Heart right ventricle (tissue), 16 donors: ENCODE results near the gene GPR15LG. TPM values are rescaled to one million over a fixed set of nuclear protein-coding genes. Genes with fewer than 3 reads are reported as not detected.

Experiments used
- ATAC-seq, 8 donors: fragments of 200-7000 bp; cut with Tn5 transposase; one replicate each; pipeline ENCODE4 v1.9.1; 2020; ENCODE audit warnings: mild to moderate bottlenecking in 8 of 8, moderate library complexity in 8 of 8, moderate number of reproducible peaks in 1 of 8
- DNase-seq, 2 donors: peaks; one replicate each; pipeline ENCODE4 v3.0.0-alpha.2; 2020
- H3K27ac ChIP-seq, 10 donors: fragments of 200-600 bp; sonication (generic) in 2 of 10; one replicate each; pipeline versions ENCODE4 v1.5.0 to v1.8.0; 2020 to 2022; ENCODE audit warnings: mild to moderate bottlenecking in 3 of 10
- H3K27me3 ChIP-seq, 7 donors: fragments of 200-600 bp; one replicate each; pipeline ENCODE4 v1.8.0; 2021 to 2022; ENCODE audit warnings: mild to moderate bottlenecking in 2 of 7
- H3K36me3 ChIP-seq, 9 donors: fragments of 200-600 bp; sonication (generic) in 1 of 9; one replicate each; pipeline versions ENCODE4 v1.5.0 to v1.8.0; 2020 to 2022; ENCODE audit warnings: mild to moderate bottlenecking in 2 of 9
- H3K4me1 ChIP-seq, 9 donors: fragments of 200-600 bp; sonication (generic) in 1 of 9; one replicate each; pipeline versions ENCODE4 v1.5.0 to v1.8.0; 2020 to 2022; ENCODE audit warnings: mild to moderate bottlenecking in 4 of 9
- H3K4me3 ChIP-seq, 10 donors: fragments of 200-600 bp; sonication (generic) in 2 of 10; one replicate each; pipeline versions ENCODE4 v1.5.0 to v1.8.0; 2020 to 2022; ENCODE audit warnings: mild to moderate bottlenecking in 7 of 10, moderate library complexity in 2 of 10
- H3K9me3 ChIP-seq, 11 donors: fragments of 200-600 bp in 10 of 11; sonication (generic) in 2 of 11; one replicate each; pipeline versions ENCODE4 v1.5.0 to v1.8.0; 2013 to 2022; ENCODE audit warnings: mild to moderate bottlenecking in 2 of 11, control low read depth in 1 of 11, moderate library complexity in 1 of 11
- WGBS, 2 donors: extraction: QIAGEN DNeasy Blood & Tissue Kit; methylation state at CpG; one replicate each; pipeline ENCODE4 v1.1.7; 2013; ENCODE audit warnings: inconsistent platforms in 1 of 2; 5-methylcytosine and 5-hydroxymethylcytosine counted together
- intact Hi-C, 10 donors: fragments of 100-400 bp; cut with DNase I; formaldehyde crosslinking; loops; one replicate each; pipeline versions ENCODE4 v1.11.1 to v1.14.2; 2022
- polyA plus RNA-seq, 2 donors: library from polyadenylated mRNA; stranded (reverse); fragments of 200-250 nt; gene quantifications; one replicate each; pipeline ENCODE4 v1.2.3, GENCODE V29; 2013
- total RNA-seq, 10 donors: library from RNA; stranded (reverse); fragmentation: NEBNext Ultra II Directional in 3 of 10; extraction: Animal tissue kit (Norgen Biotek cat#: 25700) in 3 of 10; gene quantifications; one replicate each; pipeline versions ENCODE4 v1.2.1 to v1.2.4, GENCODE V29; 2021 to 2023
- TF ChIP-seq, protein P1 (sequence below), 9 donors: fragments of 200-600 bp; sonication (generic) in 2 of 9; IDR thresholded peaks; one replicate each; pipeline versions ENCODE4 v1.5.0 to v1.8.0; 2021 to 2022; ENCODE audit warnings: antibody characterized with exemption in 9 of 9, mild to moderate bottlenecking in 5 of 9, moderate library complexity in 1 of 9
- donor health status: Arrhythmogenic right ventricular cardiomyopathy.
- donor health status: ischemic (EF 13 %, LVEDD 7.1; RV severe dilation, severe dysfunction).
- donor health status: healthy with polysubstance abuse.
- donor health status: DM: no; HTN: yes; CAD: no.
- donor health status: DM: no; HTN: no; CAD: no.
- donor health status: ischemic (EF 25% LVEDD 6.9; RV normal size, moderate dysfunction).
- donor health status: ischemic (EF 25% LVEDD 5.7; RV mildly dilated, moderate dysfunction).
- donor health status: healthy.
- donor health status: DM: yes; HTN: yes; CAD: no.
- donor health status: Ischemic cardiomyopathy.
- donor health status: ischemic (EF 35%, LVEDD 5.7; RV mildly dilated, moderate dysfunction).
- donor health status: nonischemic (EF 11% LVEDD 7.7; RV severe dilation, severe dysfunction).
- donor health status: DM: yes; HTN: yes; CAD: no.
- donor health status: PGD.
- donor health status: ischemic (EF 29% LVEDD 5.4; RV normal size, mild dysfunction).
- donor health status: nonischemic (EF 23%, LVEDD 6.1; RV moderate dilation, normal function).

Gene GPR15LG
- total and polyA plus RNA-seq, 12 donors, result not detected

GRCh38 chr10:84230359-84230758 is 56.8 kb downstream of the GPR15LG start:
- H3K27ac ChIP-seq, result no peak overlapping the region
- ATAC-seq, result peak in 1 of 8 donors; percentile 20
- no peak for DNase-seq
- H3K4me1 ChIP-seq, result no peaks in the 10 kb centered on the region
- intact Hi-C loops, result no loop called here
- 78 to 97% methylated on average over 1 of the region's 1 CpG for WGBS, 2 donors
- no peak overlapping the region for H3K4me3 ChIP-seq
- no peaks in the 10 kb centered on the region for H3K36me3 ChIP-seq
- H3K9me3 ChIP-seq, result no peaks in the 10 kb centered on the region
- TF ChIP-seq, protein P1, sequence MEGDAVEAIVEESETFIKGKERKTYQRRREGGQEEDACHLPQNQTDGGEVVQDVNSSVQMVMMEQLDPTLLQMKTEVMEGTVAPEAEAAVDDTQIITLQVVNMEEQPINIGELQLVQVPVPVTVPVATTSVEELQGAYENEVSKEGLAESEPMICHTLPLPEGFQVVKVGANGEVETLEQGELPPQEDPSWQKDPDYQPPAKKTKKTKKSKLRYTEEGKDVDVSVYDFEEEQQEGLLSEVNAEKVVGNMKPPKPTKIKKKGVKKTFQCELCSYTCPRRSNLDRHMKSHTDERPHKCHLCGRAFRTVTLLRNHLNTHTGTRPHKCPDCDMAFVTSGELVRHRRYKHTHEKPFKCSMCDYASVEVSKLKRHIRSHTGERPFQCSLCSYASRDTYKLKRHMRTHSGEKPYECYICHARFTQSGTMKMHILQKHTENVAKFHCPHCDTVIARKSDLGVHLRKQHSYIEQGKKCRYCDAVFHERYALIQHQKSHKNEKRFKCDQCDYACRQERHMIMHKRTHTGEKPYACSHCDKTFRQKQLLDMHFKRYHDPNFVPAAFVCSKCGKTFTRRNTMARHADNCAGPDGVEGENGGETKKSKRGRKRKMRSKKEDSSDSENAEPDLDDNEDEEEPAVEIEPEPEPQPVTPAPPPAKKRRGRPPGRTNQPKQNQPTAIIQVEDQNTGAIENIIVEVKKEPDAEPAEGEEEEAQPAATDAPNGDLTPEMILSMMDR (IDR thresholded peaks at IDR 0.05), result no peak
- H3K27me3 ChIP-seq, result peaks cover 0 to 18% (median 5%) of the 10 kb centered on the region in 7 donors

DNA sequence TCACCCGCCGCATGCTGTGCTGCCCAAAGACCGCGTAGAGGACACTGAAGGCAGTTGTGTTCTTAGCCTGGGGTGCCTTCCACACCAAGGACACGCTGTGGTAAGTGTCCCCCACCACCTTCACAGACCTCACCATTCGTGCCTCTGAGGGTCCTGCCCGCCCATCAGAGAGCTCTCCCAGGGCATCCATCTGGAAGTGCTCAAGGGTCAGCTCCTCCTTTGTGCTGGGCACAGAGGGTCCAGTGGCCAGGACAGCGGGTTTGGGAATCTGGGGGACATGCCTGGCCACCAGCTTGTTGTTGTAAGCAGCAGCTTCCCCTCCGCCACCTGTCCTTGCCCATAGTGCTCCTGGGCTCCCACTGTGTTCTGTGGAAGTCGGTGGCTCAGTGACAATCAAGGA is 58.8 kb downstream of the GPR15LG start:
- Histone ChIP-seq H3K27ac (no peak overlapping the region), H3K27me3 (peaks cover 0 to 26% (median 13%) of the 10 kb centered on the region in 7 donors), H3K9me3 (no peaks in the 10 kb centered on the region), H3K36me3 (no peaks in the 10 kb centered on the region), H3K4me1 (no peaks in the 10 kb centered on the region), H3K4me3 (no peak overlapping the region)
- WGBS, 2 donors, result 82 to 84% methylated on average over 10 of the region's 10 CpGs
- intact Hi-C loops, result no loop called here
- DNase-seq, result no peak
- TF ChIP-seq, protein P1 (IDR thresholded peaks at IDR 0.05), result no peak
- ATAC-seq, result no peak

DNA sequence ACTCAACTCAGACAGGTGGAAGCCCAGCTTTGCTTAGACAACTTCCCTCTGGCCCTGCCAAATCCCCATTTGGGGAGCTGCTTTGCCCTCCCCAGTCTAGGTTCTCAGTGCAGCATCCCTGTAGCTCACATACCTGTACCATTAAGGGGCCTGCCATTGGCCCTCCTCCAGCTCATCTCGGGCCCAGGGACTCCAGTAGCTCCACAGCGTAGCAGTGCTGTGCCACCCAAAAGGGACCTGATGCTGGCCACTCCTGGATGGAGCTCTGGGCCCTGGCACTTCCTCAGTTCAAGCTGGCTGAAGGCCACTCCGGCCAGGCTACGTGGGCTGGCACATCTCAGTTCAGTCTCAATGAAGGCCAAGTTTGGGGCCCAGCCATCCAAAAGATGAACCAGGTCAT is 60.3 kb downstream of the GPR15LG start:
- Histone ChIP-seq H3K4me3 (no peak overlapping the region), H3K9me3 (no peaks in the 10 kb centered on the region), H3K27ac (no peak overlapping the region), H3K36me3 (no peaks in the 10 kb centered on the region), H3K4me1 (no peaks in the 10 kb centered on the region), H3K27me3 (peaks cover 0 to 34% (median 13%) of the 10 kb centered on the region in 7 donors)
- TF ChIP-seq, protein P1 (IDR thresholded peaks at IDR 0.05), result no peak
- intact Hi-C loops, result no loop called here
- 82 to 85% methylated on average over 4 of the region's 4 CpGs for WGBS, 2 donors
- DNase-seq (no peak), ATAC-seq (no peak)

GRCh38 chr10:84234479-84234878 is 60.9 kb downstream of the GPR15LG start:
- Histone ChIP-seq H3K27ac (no peak overlapping the region), H3K4me1 (no peaks in the 10 kb centered on the region), H3K4me3 (no peak overlapping the region), H3K36me3 (no peaks in the 10 kb centered on the region), H3K27me3 (peaks cover 0 to 40% (median 13%) of the 10 kb centered on the region in 7 donors), H3K9me3 (no peaks in the 10 kb centered on the region)
- TF ChIP-seq, protein P1 (IDR thresholded peaks at IDR 0.05), result no peak
- no peak for ATAC-seq
- 83 to 96% methylated on average over 4 of the region's 4 CpGs for WGBS, 2 donors
- no peak for DNase-seq
- intact Hi-C loops, result no loop called here

Other genes with a start within 250 kb of the GPR15LG start
- 100 to 1,000 TPM; 316 to 552 (median 463) TPM for gene GHITM, start 34.3 kb upstream of the GPR15LG start, total RNA-seq
- 100 to 1,000 TPM; 123 to 342 TPM for gene GHITM, start 34.3 kb upstream of the GPR15LG start, polyA plus RNA-seq
- 1 to 10 TPM in 3 of 10 donors, under 1 TPM in 7; 0.12 to 1.3 (median 0.49) TPM for gene CDHR1, start 20.7 kb downstream of the GPR15LG start, total RNA-seq
- gene CDHR1, start 20.7 kb downstream of the GPR15LG start, polyA plus RNA-seq, result under 1 TPM; 0.12 to 0.29 TPM
- not detected for gene LRIT2, start 51.7 kb downstream of the GPR15LG start, total RNA-seq
- gene LRIT2, start 51.7 kb downstream of the GPR15LG start, polyA plus RNA-seq, result not detected
- gene LRIT1, start 67.7 kb downstream of the GPR15LG start, total RNA-seq, result under 1 TPM in 2 of 10 donors, not detected in 8; 0.10 to 0.17 TPM
- not detected for gene LRIT1, start 67.7 kb downstream of the GPR15LG start, polyA plus RNA-seq
- 1 to 10 TPM in 1 of 10 donors, under 1 TPM in 4, not detected in 5; 0.13 to 3.1 (median 0.53) TPM for gene RGR, start 71.3 kb downstream of the GPR15LG start, total RNA-seq
- gene RGR, start 71.3 kb downstream of the GPR15LG start, polyA plus RNA-seq, result 1 to 10 TPM in 1 of 2 donors, under 1 TPM in 1; 0.16 to 4.0 TPM
- gene CCSER2, start 154.8 kb downstream of the GPR15LG start, total RNA-seq, result 100 to 1,000 TPM; 124 to 252 (median 219) TPM
- 10 to 100 TPM; 27.5 to 29.7 TPM for gene CCSER2, start 154.8 kb downstream of the GPR15LG start, polyA plus RNA-seq